Measurements from ENCODE around the gene NIPAL1.

Gene NIPAL1

GRCh38 chr4:48035952-48036351 is 19.4 kb downstream of the NIPAL1 start:
- Histone ChIP-seq H3K9me3 (ENCODE audit: control insufficient read depth, low read length) (no peaks in the 10 kb centered on the region), H3K27me3 (replicated peaks; ENCODE audit: control insufficient read depth, insufficient read depth, low read length, poor library complexity, severe bottlenecking) (no peaks in the 10 kb centered on the region), H3K4me3 (ENCODE audit: insufficient read depth, low read depth, low read length, poor library complexity, severe bottlenecking) (no peak overlapping the region), H3K4me1 (ENCODE audit: control insufficient read depth, insufficient read depth, low read length, poor library complexity, severe bottlenecking) (no peaks in the 10 kb centered on the region), H3K27ac (ENCODE audit: insufficient read depth, low read length, poor library complexity, severe bottlenecking) (no peak overlapping the region), H3K36me3 (ENCODE audit: control insufficient read depth, insufficient read depth, low read length) (no peaks in the 10 kb centered on the region)
- no peak for DNase-seq

GRCh38 chr4:48037117-48037462 is 20.5 kb downstream of the NIPAL1 start:
- DNase-seq: no peak
- Histone ChIP-seq H3K36me3 (ENCODE audit: control insufficient read depth, insufficient read depth, low read length) (no peaks in the 10 kb centered on the region), H3K27ac (ENCODE audit: insufficient read depth, low read length, poor library complexity, severe bottlenecking) (no peak overlapping the region), H3K9me3 (ENCODE audit: control insufficient read depth, low read length) (no peaks in the 10 kb centered on the region), H3K27me3 (replicated peaks; ENCODE audit: control insufficient read depth, insufficient read depth, low read length, poor library complexity, severe bottlenecking) (no peaks in the 10 kb centered on the region), H3K4me3 (ENCODE audit: insufficient read depth, low read depth, low read length, poor library complexity, severe bottlenecking) (no peak overlapping the region), H3K4me1 (ENCODE audit: control insufficient read depth, insufficient read depth, low read length, poor library complexity, severe bottlenecking) (no peaks in the 10 kb centered on the region)

GRCh38 chr4:48038666-48039065 is 22.1 kb downstream of the NIPAL1 start:
- Histone ChIP-seq H3K4me1 (ENCODE audit: control insufficient read depth, insufficient read depth, low read length, poor library complexity, severe bottlenecking) (no peaks in the 10 kb centered on the region), H3K27me3 (replicated peaks; ENCODE audit: control insufficient read depth, insufficient read depth, low read length, poor library complexity, severe bottlenecking) (no peaks in the 10 kb centered on the region), H3K9me3 (ENCODE audit: control insufficient read depth, low read length) (no peaks in the 10 kb centered on the region), H3K36me3 (ENCODE audit: control insufficient read depth, insufficient read depth, low read length) (no peaks in the 10 kb centered on the region), H3K27ac (ENCODE audit: insufficient read depth, low read length, poor library complexity, severe bottlenecking) (no peak overlapping the region), H3K4me3 (ENCODE audit: insufficient read depth, low read depth, low read length, poor library complexity, severe bottlenecking) (no peak overlapping the region)
- DNase-seq: no peak

- Histone ChIP-seq H3K9me3 (ENCODE audit: control insufficient read depth, low read length) (no peaks in the 10 kb centered on the region), H3K27me3 (replicated peaks; ENCODE audit: control insufficient read depth, insufficient read depth, low read length, poor library complexity, severe bottlenecking) (no peaks in the 10 kb centered on the region), H3K36me3 (ENCODE audit: control insufficient read depth, insufficient read depth, low read length) (no peaks in the 10 kb centered on the region), H3K4me3 (ENCODE audit: insufficient read depth, low read depth, low read length, poor library complexity, severe bottlenecking) (no peak overlapping the region), H3K27ac (ENCODE audit: insufficient read depth, low read length, poor library complexity, severe bottlenecking) (no peak overlapping the region), H3K4me1 (ENCODE audit: control insufficient read depth, insufficient read depth, low read length, poor library complexity, severe bottlenecking) (peaks cover 6% of the 10 kb centered on the region)
- DNase-seq: no peak
These were observed 23.0 kb downstream of the NIPAL1 start for GRCh38 chr4:48039561-48039960.

GRCh38 chr4:48041535-48042137 is 25.1 kb downstream of the NIPAL1 start:
- Histone ChIP-seq H3K4me1 (ENCODE audit: control insufficient read depth, insufficient read depth, low read length, poor library complexity, severe bottlenecking) (peaks cover 13% of the 10 kb centered on the region), H3K4me3 (ENCODE audit: insufficient read depth, low read depth, low read length, poor library complexity, severe bottlenecking) (no peak overlapping the region), H3K9me3 (ENCODE audit: control insufficient read depth, low read length) (no peaks in the 10 kb centered on the region), H3K27me3 (replicated peaks; ENCODE audit: control insufficient read depth, insufficient read depth, low read length, poor library complexity, severe bottlenecking) (no peaks in the 10 kb centered on the region), H3K36me3 (ENCODE audit: control insufficient read depth, insufficient read depth, low read length) (no peaks in the 10 kb centered on the region), H3K27ac (ENCODE audit: insufficient read depth, low read length, poor library complexity, severe bottlenecking) (no peak overlapping the region)
- DNase-seq: no peak

- H3K36me3 ChIP-seq (ENCODE audit: control insufficient read depth, insufficient read depth, low read length): no peaks in the 10 kb centered on the region
- H3K27me3 ChIP-seq (replicated peaks; ENCODE audit: control insufficient read depth, insufficient read depth, low read length, poor library complexity, severe bottlenecking): no peaks in the 10 kb centered on the region
- peaks cover 26% of the 10 kb centered on the region for H3K4me1 ChIP-seq (ENCODE audit: control insufficient read depth, insufficient read depth, low read length, poor library complexity, severe bottlenecking)
- no peak for DNase-seq
- H3K4me3 ChIP-seq (ENCODE audit: insufficient read depth, low read depth, low read length, poor library complexity, severe bottlenecking): no peak overlapping the region
- H3K27ac ChIP-seq (ENCODE audit: insufficient read depth, low read length, poor library complexity, severe bottlenecking): no peak overlapping the region
- H3K9me3 ChIP-seq (ENCODE audit: control insufficient read depth, low read length): no peaks in the 10 kb centered on the region
These were observed 26.4 kb downstream of the NIPAL1 start for GRCh38 chr4:48042979-48043461.

- no peak overlapping the region for H3K27ac ChIP-seq (ENCODE audit: insufficient read depth, low read length, poor library complexity, severe bottlenecking)
- no peak for DNase-seq
- H3K27me3 ChIP-seq (replicated peaks; ENCODE audit: control insufficient read depth, insufficient read depth, low read length, poor library complexity, severe bottlenecking): no peaks in the 10 kb centered on the region
- peaks cover 28% of the 10 kb centered on the region for H3K4me1 ChIP-seq (ENCODE audit: control insufficient read depth, insufficient read depth, low read length, poor library complexity, severe bottlenecking)
- H3K4me3 ChIP-seq (ENCODE audit: insufficient read depth, low read depth, low read length, poor library complexity, severe bottlenecking): no peak overlapping the region
- no peaks in the 10 kb centered on the region for H3K36me3 ChIP-seq (ENCODE audit: control insufficient read depth, insufficient read depth, low read length)
- H3K9me3 ChIP-seq (ENCODE audit: control insufficient read depth, low read length): no peaks in the 10 kb centered on the region
These were observed 26.9 kb downstream of the NIPAL1 start for GRCh38 chr4:48043504-48043903.

- H3K4me1 ChIP-seq (ENCODE audit: control insufficient read depth, insufficient read depth, low read length, poor library complexity, severe bottlenecking): peaks cover 28% of the 10 kb centered on the region
- DNase-seq: no peak
- no peak overlapping the region for H3K27ac ChIP-seq (ENCODE audit: insufficient read depth, low read length, poor library complexity, severe bottlenecking)
- H3K27me3 ChIP-seq (replicated peaks; ENCODE audit: control insufficient read depth, insufficient read depth, low read length, poor library complexity, severe bottlenecking): no peaks in the 10 kb centered on the region
- H3K4me3 ChIP-seq (ENCODE audit: insufficient read depth, low read depth, low read length, poor library complexity, severe bottlenecking): no peak overlapping the region
- H3K9me3 ChIP-seq (ENCODE audit: control insufficient read depth, low read length): no peaks in the 10 kb centered on the region
- no peaks in the 10 kb centered on the region for H3K36me3 ChIP-seq (ENCODE audit: control insufficient read depth, insufficient read depth, low read length)
These were observed 27.7 kb downstream of the NIPAL1 start for GRCh38 chr4:48044298-48044697.

GRCh38 chr4:48046059-48046458 is 29.5 kb downstream of the NIPAL1 start:
- Histone ChIP-seq H3K36me3 (ENCODE audit: control insufficient read depth, insufficient read depth, low read length) (no peaks in the 10 kb centered on the region), H3K27me3 (replicated peaks; ENCODE audit: control insufficient read depth, insufficient read depth, low read length, poor library complexity, severe bottlenecking) (no peaks in the 10 kb centered on the region), H3K9me3 (ENCODE audit: control insufficient read depth, low read length) (no peaks in the 10 kb centered on the region), H3K4me1 (ENCODE audit: control insufficient read depth, insufficient read depth, low read length, poor library complexity, severe bottlenecking) (peaks cover 28% of the 10 kb centered on the region), H3K27ac (ENCODE audit: insufficient read depth, low read length, poor library complexity, severe bottlenecking) (no peak overlapping the region), H3K4me3 (ENCODE audit: insufficient read depth, low read depth, low read length, poor library complexity, severe bottlenecking) (no peak overlapping the region)
- DNase-seq: no peak

- Histone ChIP-seq H3K4me3 (ENCODE audit: insufficient read depth, low read depth, low read length, poor library complexity, severe bottlenecking) (peak overlapping the region; percentile 6), H3K4me1 (ENCODE audit: control insufficient read depth, insufficient read depth, low read length, poor library complexity, severe bottlenecking) (peaks cover 28% of the 10 kb centered on the region), H3K27ac (ENCODE audit: insufficient read depth, low read length, poor library complexity, severe bottlenecking) (no peak overlapping the region), H3K9me3 (ENCODE audit: control insufficient read depth, low read length) (no peaks in the 10 kb centered on the region), H3K27me3 (replicated peaks; ENCODE audit: control insufficient read depth, insufficient read depth, low read length, poor library complexity, severe bottlenecking) (no peaks in the 10 kb centered on the region), H3K36me3 (ENCODE audit: control insufficient read depth, insufficient read depth, low read length) (no peaks in the 10 kb centered on the region)
- DNase-seq: peak; percentile 15 to 28 (median 28)
These were observed 30.9 kb downstream of the NIPAL1 start for GRCh38 chr4:48047421-48047844.

Measured in effector memory CD4-positive, alpha-beta T cell (primary cell).